ENCODE results near the gene ZNF431. TPM values are rescaled to one million over a fixed set of nuclear protein-coding genes. Genes with fewer than 3 reads are reported as not detected.

The ZNF431 gene
- total and polyA plus RNA-seq, 9 of the 15 experiments (the other 6 are each of a cell fraction or from before 2014, with no cell fraction given), result 3.3 to 24.8 (median 13.5) TPM

- TF ChIP-seq TFE3 (CRISPR knock-in tag; IDR thresholded peaks at IDR 0.05) (no peak), GABPA (tag; conservative IDR thresholded peaks at IDR 0.05; ENCODE audit: low read depth) (no peak), MTA1 (IDR thresholded peaks at IDR 0.05; ENCODE audit: borderline replicate concordance) (no peak), PHF21A (IDR thresholded peaks at IDR 0.05; ENCODE audit: borderline replicate concordance, low read depth) (no peak), ZC3H11A (IDR thresholded peaks at IDR 0.05; ENCODE audit: low read depth, low read length) (no peak), PREB (CRISPR knock-in tag; IDR thresholded peaks at IDR 0.05) (no peak), E2F4 (CRISPR knock-in tag; IDR thresholded peaks at IDR 0.05; ENCODE audit: low read depth) (no peak), HNRNPK (IDR thresholded peaks at IDR 0.05; ENCODE audit: low read depth, low read length, poor library complexity, severe bottlenecking) (no peak), ZNF780A (CRISPR knock-in tag; IDR thresholded peaks at IDR 0.05) (no peak), IFI16 (CRISPR knock-in tag; IDR thresholded peaks at IDR 0.05) (peak; percentile 89), RCOR1 (IDR thresholded peaks at IDR 0.05; ENCODE audit: borderline replicate concordance in 1 of 2, low read depth in 2 of 2, low read length in 2 of 2) (no peak), ZNF79 (CRISPR knock-in tag; IDR thresholded peaks at IDR 0.05; ENCODE audit: low read depth) (no peak), ZNF253 (CRISPR knock-in tag; conservative IDR thresholded peaks at IDR 0.05) (no peak), MCM3 (IDR thresholded peaks at IDR 0.05) (no peak), MECOM (CRISPR knock-in tag; IDR thresholded peaks at IDR 0.05) (no peak), IRF9 (tag; IDR thresholded peaks at IDR 0.05) (no peak; the same call in 1 of the 2 replicates), HMG20B (CRISPR knock-in tag; IDR thresholded peaks at IDR 0.05) (no peak), NCOA4 (IDR thresholded peaks at IDR 0.05; ENCODE audit: partially characterized antibody) (no peak), ARID4B (CRISPR knock-in tag; IDR thresholded peaks at IDR 0.05) (no peak), DMBX1 (CRISPR knock-in tag; IDR thresholded peaks at IDR 0.05; ENCODE audit: borderline replicate concordance) (peak; percentile 95), GTF2E2 (tag; IDR thresholded peaks at IDR 0.05) (no peak)
Observed at GRCh38 chr19:21134934-21135366, 6.9 kb upstream of the ZNF431 start (continued).
